Stomach (tissue), 4 donors: ENCODE data around the gene LGALS9.

ENCODE experiments used
- CTCF ChIP-seq, 7 experiments: fragments of 450-650 bp in 4 of 7; fragments of 200-600 bp in 3 of 7; sonication (generic) in 3 of 7; IDR thresholded peaks; one replicate each; pipeline ENCODE4 v1.5.1; 2016 to 2019; ENCODE audit warnings: antibody characterized with exemption in 7 of 7, control low read depth in 2 of 7, mild to moderate bottlenecking in 1 of 7
- EP300 ChIP-seq: sonication (generic); formaldehyde crosslinking; IDR thresholded peaks from one replicate; pipeline ENCODE4 v1.6.1; 2017; ENCODE audit warnings: antibody characterized with exemption
- POLR2A ChIP-seq, 4 donors: fragments of 450-650 bp; IDR thresholded peaks; one replicate each; pipeline ENCODE4 v1.6.1; 2016; ENCODE audit warnings: antibody characterized with exemption in 4 of 4, control low read depth in 2 of 4, mild to moderate bottlenecking in 1 of 4, moderate library complexity in 1 of 4
- POLR2AphosphoS5 ChIP-seq, 3 donors: sonication (generic); formaldehyde crosslinking; IDR thresholded peaks; one replicate each; pipeline ENCODE4 v1.6.1; 2016; ENCODE audit warnings: antibody characterized with exemption in 3 of 3

- TF ChIP-seq CTCF (IDR thresholded peaks at IDR 0.05) (no peak), EP300 (no peak), POLR2A (IDR thresholded peaks at IDR 0.05) (no peak), POLR2AphosphoS5 (IDR thresholded peaks at IDR 0.05) (no peak)
These were observed 45.8 kb upstream of the LGALS9 start for GRCh38 chr17:27585153-27585681.
